ENCODE data around the gene HMGN3.
"Not testable (repeated sequence)": the region's sequence is repeated elsewhere in the genome, so short reads cannot be mapped to it uniquely, and the experiment has no call there.

- TF ChIP-seq CTCF, POLR2A (IDR thresholded peaks at IDR 0.05): not testable (repeated sequence)
These were observed 22.3 kb upstream of the HMGN3 start for GRCh38 chr6:79256770-79257169.
